A549 (cell line): ENCODE results near the gene CILP2. TPM values are rescaled to one million over a fixed set of nuclear protein-coding genes. Genes with fewer than 3 reads are reported as not detected.

Experiments
- ATAC-seq, 2 experiments: fragments of 200-7000 bp in 1 of 2; fragments of >200 bp in 1 of 2; cut with Nextera tagmentation in 1 of 2; cut with Tn5 transposase in 1 of 2; 3 replicates each; pipeline versions ENCODE4 v1.8.0 to v1.9.1; 2018 to 2020; ENCODE audit warnings: mild to moderate bottlenecking in 1 of 2, moderate library complexity in 1 of 2
- CTCF ChIA-PET: fragments of 300-600 bp; sonication (Branson Sonifier 250); formaldehyde crosslinking; extraction: SDS; loops from one replicate; lab custom pipeline; 2021; ENCODE audit warnings: antibody characterized with exemption, inconsistent platforms; lab: Yijun Ruan, JAX
- POLR2A ChIA-PET: fragments of 350-600 bp; formaldehyde crosslinking; extraction: SDS; loops from one replicate; lab custom pipeline; 2021; ENCODE audit warnings: antibody characterized with exemption, inconsistent platforms; lab: Yijun Ruan, JAX
- DNase-seq, 2 experiments: peaks; one replicate each; pipeline versions ENCODE4 v3.0.0 to v3.0.0-alpha.2; 2011 to 2016; ENCODE audit warnings: low read depth in 1 of 2, low spot score in 1 of 2
- FAIRE-seq: peaks from 2 replicates; lab custom pipeline; 2011; peaks lifted over from hg19 to GRCh38; lab: Jason Lieb, UNC
- H3K27ac ChIP-seq, 2 experiments: fragments of >200 bp; sonication (Bioruptor Twin); formaldehyde crosslinking; 3 replicates each; pipeline ENCODE4 v1.5.1; 2016 to 2017
- H3K4me1 ChIP-seq: fragments of >200 bp; sonication (Bioruptor Twin); formaldehyde crosslinking; 3 replicates; pipeline ENCODE4 v1.6.1; 2016
- H3K4me2 ChIP-seq: fragments of >200 bp; sonication (Bioruptor Twin); formaldehyde crosslinking; 3 replicates; pipeline ENCODE4 v1.6.1; 2016
- H3K4me3 ChIP-seq: fragments of >200 bp; sonication (Bioruptor Twin); formaldehyde crosslinking; 3 replicates; pipeline ENCODE4 v1.5.1; 2016
- H3K9me3 ChIP-seq: fragments of >200 bp; sonication (Bioruptor Twin); formaldehyde crosslinking; 3 replicates; pipeline ENCODE4 v1.6.1; 2016
- CBX8 ChIP-seq: fragments of 200-600 bp; sonication (generic); IDR thresholded peaks from 2 replicates; pipeline ENCODE4 v1.6.1; 2016
- CHD4 ChIP-seq: fragments of 200-600 bp; sonication (generic); IDR thresholded peaks from 2 replicates; pipeline ENCODE4 v1.6.1; 2016; ENCODE audit warnings: antibody characterized with exemption, mild to moderate bottlenecking, borderline replicate concordance
- CTCF ChIP-seq: fragments of >200 bp; sonication (Bioruptor Twin); formaldehyde crosslinking; IDR thresholded peaks from 3 replicates; pipeline ENCODE4 v1.5.1; 2016
- ELK1 ChIP-seq: fragments of 150-350 bp; IDR thresholded peaks from 2 replicates; pipeline ENCODE4 v1.6.1; 2014; ENCODE audit warnings: low read depth, mild to moderate bottlenecking, low read length
- ESRRA ChIP-seq: fragments of 150-350 bp; IDR thresholded peaks from 2 replicates; pipeline ENCODE4 v1.6.1; 2014; ENCODE audit warnings: mild to moderate bottlenecking, low read length, borderline replicate concordance
- GATA3 ChIP-seq: IDR thresholded peaks from 2 replicates; pipeline ENCODE4 v1.6.1; 2012; ENCODE audit warnings: borderline replicate concordance
- HES2 ChIP-seq: fragments of >200 bp; sonication (Bioruptor Twin); formaldehyde crosslinking; IDR thresholded peaks from 2 replicates; pipeline ENCODE4 v1.6.1; 2016
- HEYL ChIP-seq: fragments of 250-450 bp; sonication (Bioruptor Pico); IDR thresholded peaks from 2 replicates; pipeline ENCODE4 v1.8.0; 2021; ENCODE audit warnings: mild to moderate bottlenecking, moderate library complexity
- HOXB13 ChIP-seq: fragments of 250-450 bp; sonication (Bioruptor Pico); IDR thresholded peaks from 2 replicates; pipeline ENCODE4 v1.5.0; 2020; ENCODE audit warnings: low read depth, mild to moderate bottlenecking, moderate library complexity
- JUN ChIP-seq, 2 experiments: fragments of >200 bp; sonication (Bioruptor Twin); formaldehyde crosslinking; IDR thresholded peaks; 2 replicates in 1 of 2; 3 replicates in 1 of 2; pipeline ENCODE4 v1.6.1; 2016 to 2017
- JUNB ChIP-seq: fragments of >200 bp; sonication (Bioruptor Twin); formaldehyde crosslinking; IDR thresholded peaks from 2 replicates; pipeline ENCODE4 v1.6.1; 2016
- KDM5A ChIP-seq: fragments of 200-600 bp; sonication (generic); IDR thresholded peaks from 2 replicates; pipeline ENCODE4 v1.6.1; 2016; ENCODE audit warnings: antibody characterized with exemption, mild to moderate bottlenecking
- MAFK ChIP-seq: fragments of 450-650 bp; IDR thresholded peaks from 2 replicates; pipeline ENCODE4 v1.6.1; 2014; ENCODE audit not compliant: partially characterized antibody
- NFE2L2 ChIP-seq: fragments of 150-350 bp; conservative IDR thresholded peaks from 2 replicates; pipeline ENCODE4 v1.6.1; 2014; ENCODE audit warnings: low read length
- PBX3 ChIP-seq: IDR thresholded peaks from 2 replicates; pipeline ENCODE4 v1.6.1; 2012
- RCOR1 ChIP-seq: fragments of 150-350 bp; IDR thresholded peaks from 2 replicates; pipeline ENCODE4 v1.6.1; 2014; ENCODE audit warnings: antibody characterized with exemption, low read length, low read depth
- RFX5 ChIP-seq: fragments of 450-650 bp; IDR thresholded peaks from 2 replicates; pipeline ENCODE4 v1.7.1; 2014; ENCODE audit warnings: antibody characterized with exemption, mild to moderate bottlenecking, moderate library complexity
- RNF2 ChIP-seq: fragments of 200-600 bp; sonication (generic); IDR thresholded peaks from 2 replicates; pipeline ENCODE4 v1.6.1; 2016; ENCODE audit warnings: low read depth, mild to moderate bottlenecking, antibody characterized with exemption, moderate library complexity, borderline replicate concordance
- TFCP2L1 ChIP-seq: fragments of 250-450 bp; sonication (Bioruptor Pico); IDR thresholded peaks from 2 replicates; pipeline ENCODE4 v1.5.0; 2021; ENCODE audit warnings: mild to moderate bottlenecking
- TP53 ChIP-seq: fragments of 250-450 bp; sonication (Bioruptor Pico); IDR thresholded peaks from 2 replicates; pipeline ENCODE4 v1.5.0; 2021; ENCODE audit warnings: mild to moderate bottlenecking, moderate library complexity
- USF2 ChIP-seq: fragments of 450-650 bp; IDR thresholded peaks from 2 replicates; pipeline ENCODE4 v1.6.1; 2014; ENCODE audit warnings: antibody characterized with exemption
- ZC3H11A ChIP-seq: fragments of 450-650 bp; IDR thresholded peaks from 2 replicates; pipeline ENCODE4 v1.6.1; 2014; ENCODE audit warnings: antibody characterized with exemption, mild to moderate bottlenecking
- ZNF302 ChIP-seq: fragments of 250-450 bp; sonication (Bioruptor Pico); IDR thresholded peaks from 2 replicates; pipeline ENCODE4 v1.9.0; 2021; ENCODE audit warnings: inconsistent platforms, mild to moderate bottlenecking, moderate library complexity
- ZSCAN20 ChIP-seq: fragments of 250-450 bp; sonication (Bioruptor Pico); IDR thresholded peaks from 2 replicates; pipeline ENCODE4 v1.8.0; 2022; ENCODE audit warnings: mild to moderate bottlenecking, moderate library complexity
- WGBS: methylation state at CpG from one replicate; pipeline ENCODE4 v1.1.6; 2017; ENCODE audit errors: missing lambda C conversion rate; 5-methylcytosine and 5-hydroxymethylcytosine counted together
- polyA plus RNA-seq, 4 experiments: library from polyadenylated mRNA; depleted of rRNA in 3 of 4; stranded (reverse); fragments of >200 nt; fragmentation: RNase III in 1 of 4; extraction: RNeasy Plus Mini Kit Qiagen cat#74134 plus additional on column Dnase treatment in 1 of 4; gene quantifications; 2 replicates in 3 of 4; 3 replicates in 1 of 4; pipeline ENCODE4 v1.2.3, GENCODE V29; 2011 to 2017

CILP2 gene
- polyA plus RNA-seq, 2 of the 4 experiments (the other 2 are of a cell fraction) = 0.17 TPM

- no peak overlapping the region for H3K27ac ChIP-seq
- no peak for FAIRE-seq
- H3K4me3 ChIP-seq = no peak overlapping the region
- H3K9me3 ChIP-seq = no peaks in the 10 kb centered on the region
- ChIA-PET POLR2A (interaction anchor here (0.7 kb wide), 1 partner anchor 14 kb away, joined by 4 read pairs; the partner anchor contains the start of genes NDUFA13 and TSSK6), CTCF (interaction anchor here (0.6 to 6.4 kb wide), 3 partner anchors 23 to 236 kb away, joined by 3 to 79 read pairs (median 7); no protein-coding TSS in a partner anchor)
- TF ChIP-seq RFX5 = no peak
- no peak for TF ChIP-seq TP53
- no peak for TF ChIP-seq CBX8
- TF ChIP-seq TFCP2L1 (CRISPR knock-in tag) = no peak
- TF ChIP-seq HEYL = no peak
- TF ChIP-seq USF2 = no peak
- no peak for TF ChIP-seq ELK1
- TF ChIP-seq ZNF302 (CRISPR knock-in tag) = no peak
- TF ChIP-seq HES2 = no peak
- TF ChIP-seq NFE2L2 = no peak
- TF ChIP-seq ZC3H11A = no peak
- TF ChIP-seq RNF2 = no peak
- no peak for TF ChIP-seq JUNB
- no peak for TF ChIP-seq RCOR1
- no peak for TF ChIP-seq ZSCAN20 (CRISPR knock-in tag)
- TF ChIP-seq MAFK = no peak
- no peak for ATAC-seq
- DNase-seq = no peak
- no peaks in the 10 kb centered on the region for H3K4me1 ChIP-seq
- H3K4me2 ChIP-seq = no peak overlapping the region
- 87% methylated on average over 8 of the region's 11 CpGs for WGBS
These were observed 8.2 kb upstream of the CILP2 start for GRCh38 chr19:19529783-19530422.

GRCh38 chr19:19530423-19530804 lies 7.7 kb upstream of the CILP2 start:
- POLR2A ChIA-PET = interaction anchor here (0.7 kb wide), 1 partner anchor 15 kb away, joined by 4 read pairs; the partner anchor contains the start of genes NDUFA13 and TSSK6
- CTCF ChIA-PET = interaction anchor here (0.6 to 6.4 kb wide), 3 partner anchors 22 to 237 kb away, joined by 3 to 79 read pairs (median 7); no protein-coding TSS in a partner anchor
- ATAC-seq (no peak), DNase-seq (no peak), FAIRE-seq (no peak)
- H3K27ac ChIP-seq = no peak overlapping the region
- 76% methylated on average over 7 of the region's 9 CpGs for WGBS
- no peak overlapping the region for H3K4me2 ChIP-seq
- no peak overlapping the region for H3K4me3 ChIP-seq
- H3K9me3 ChIP-seq = no peaks in the 10 kb centered on the region
- TF ChIP-seq ESRRA = no peak
- no peak for TF ChIP-seq CHD4
- no peak for TF ChIP-seq KDM5A
- TF ChIP-seq PBX3 = no peak
- TF ChIP-seq CTCF = no peak
- TF ChIP-seq GATA3 = no peak
- TF ChIP-seq HOXB13 (CRISPR knock-in tag) = no peak
- TF ChIP-seq JUN (IDR thresholded peaks at IDR 0.05) = no peak
- no peaks in the 10 kb centered on the region for H3K4me1 ChIP-seq
